ENCODE results near the gene NKAIN2.

Gene NKAIN2

DNA sequence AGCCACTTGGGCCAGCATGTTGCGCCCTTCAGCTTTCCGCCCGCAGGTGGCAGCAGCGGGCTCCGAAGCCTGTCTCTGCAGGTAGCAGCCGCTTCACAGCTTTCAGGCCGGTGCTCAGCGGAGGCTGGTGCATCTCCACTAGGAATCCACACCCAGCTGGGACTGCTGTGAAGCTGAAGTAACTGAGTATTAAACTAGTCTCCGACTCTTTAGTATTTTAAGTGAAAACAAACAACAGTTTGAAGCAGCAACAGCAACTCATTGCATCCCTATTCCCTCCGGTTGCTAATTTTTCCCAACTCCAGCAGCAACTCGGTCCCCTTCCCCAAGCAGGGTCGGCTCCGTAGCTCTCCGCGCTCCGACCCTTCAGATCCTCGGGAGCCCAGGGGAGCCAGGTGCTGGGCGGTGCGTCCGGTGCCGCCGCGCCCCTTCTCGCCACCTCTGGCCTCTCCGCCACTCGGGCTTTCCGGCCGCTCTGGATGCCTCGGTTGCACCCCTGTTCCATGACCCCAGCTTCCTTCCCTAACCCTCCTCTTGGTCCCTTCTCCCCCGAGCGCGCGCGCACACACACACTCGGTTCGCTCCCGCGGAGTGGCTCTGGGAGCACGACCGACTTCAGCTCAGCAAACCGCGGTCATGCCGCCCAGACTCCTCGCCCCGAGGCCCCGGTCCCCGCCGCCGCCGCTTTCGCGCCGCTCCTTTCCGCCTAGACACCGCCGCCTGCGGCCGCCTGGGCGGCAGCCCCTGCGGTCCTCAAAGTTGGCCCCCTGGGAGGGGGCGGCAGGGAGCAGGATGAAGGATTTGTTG, 765 bp upstream of the NKAIN2 start:
- no peak overlapping the region for H4K12ac ChIP-seq (ENCODE audit: low read depth, low read length)
- no peak overlapping the region for H3K18ac ChIP-seq (ENCODE audit: low read length)
- H4K91ac ChIP-seq (ENCODE audit: low read depth, low read length), result no peak overlapping the region
- H2BK120ac ChIP-seq (ENCODE audit: insufficient read depth, low read length, poor library complexity), result no peak overlapping the region
- no peak overlapping the region for H3K14ac ChIP-seq (ENCODE audit: low read length)
- no peak overlapping the region for H2BK12ac ChIP-seq (ENCODE audit: low read length)
- peaks cover 15% of the 10 kb centered on the region for H3K27me3 ChIP-seq (ENCODE audit: insufficient read depth, low read length)
- H2BK5ac ChIP-seq (ENCODE audit: low read depth, low read length, poor library complexity), result no peak overlapping the region
- H3K4ac ChIP-seq (ENCODE audit: low read depth, low read length), result no peak overlapping the region
- H4K8ac ChIP-seq (ENCODE audit: low read depth, low read length), result no peak overlapping the region
- H3K36me3 ChIP-seq (ENCODE audit: control insufficient read depth in 1 of 2, insufficient read depth in 2 of 2, low read length in 2 of 2), result no peaks in the 10 kb centered on the region
- no peak overlapping the region for H2AK5ac ChIP-seq (ENCODE audit: low read length)
- no CpG with 5 or more reads among the region's 61 CpGs for WGBS (ENCODE audit: extremely low coverage, insufficient coverage, insufficient read length)
- peak overlapping the region; percentile 97 for H3K4me2 ChIP-seq (ENCODE audit: low read length)
- H2AFZ ChIP-seq (ENCODE audit: insufficient read depth, low read length, poor library complexity), result no peak overlapping the region
- peak; percentile 89 to 94 for DNase-seq
- H3K27ac ChIP-seq (ENCODE audit: low read depth, low read length), result no peak overlapping the region
- no peaks in the 10 kb centered on the region for H3K79me1 ChIP-seq (ENCODE audit: low read length)
- H3K4me3 ChIP-seq (ENCODE audit: low read depth, low read length), result peak overlapping the region; percentile 64
- H3K9ac ChIP-seq (ENCODE audit: low read length), result no peak overlapping the region
- no peaks in the 10 kb centered on the region for H3K9me3 ChIP-seq (ENCODE audit: insufficient read depth, low read depth, low read length)
- H3K79me2 ChIP-seq (ENCODE audit: control insufficient read depth, insufficient read depth, low read length, poor library complexity), result no peaks in the 10 kb centered on the region
- no peak overlapping the region for H3K23ac ChIP-seq (ENCODE audit: low read length)
- H3K4me1 ChIP-seq (ENCODE audit: control insufficient read depth in 1 of 2, insufficient read depth in 2 of 2, low read length in 2 of 2), result peaks cover 5 to 9% of the 10 kb centered on the region in 2 experiments

DNA sequence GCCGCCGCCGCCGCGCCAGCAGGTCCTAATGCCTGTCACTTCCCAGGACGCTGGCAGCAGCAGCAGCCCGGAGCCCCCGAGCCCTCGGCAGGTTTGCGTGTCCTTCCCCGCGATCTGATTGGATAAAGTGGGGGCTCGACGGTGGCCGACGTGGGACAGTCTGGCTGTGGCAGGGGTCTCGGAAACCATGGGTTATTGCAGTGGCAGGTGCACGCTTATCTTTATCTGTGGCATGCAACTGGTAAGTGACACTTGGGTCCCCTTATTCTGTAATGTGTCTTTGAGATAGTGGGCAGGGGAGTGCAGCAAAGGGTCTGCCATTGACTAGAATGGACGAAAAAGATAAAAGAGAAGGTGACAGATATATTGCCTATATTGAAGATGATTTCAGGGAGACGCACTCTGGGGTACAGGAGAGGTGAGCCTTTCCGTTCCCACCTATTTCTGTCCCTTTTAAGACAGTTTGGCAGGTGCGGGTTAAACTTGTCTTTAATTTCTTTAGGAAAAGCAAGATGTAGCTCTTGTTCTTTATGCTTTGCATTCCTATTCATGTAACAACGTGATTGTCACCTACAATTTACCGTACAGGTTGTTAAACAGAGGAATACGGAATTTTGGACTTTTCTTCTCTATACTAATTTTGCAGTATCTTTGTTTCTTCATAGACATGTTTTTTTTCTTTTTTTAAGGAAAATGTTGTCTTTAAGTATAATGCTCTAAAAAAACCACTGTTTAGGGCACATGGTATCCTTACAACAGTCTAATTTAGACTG, 535 bp downstream of the NKAIN2 start:
- no peak overlapping the region for H3K4ac ChIP-seq (ENCODE audit: low read depth, low read length)
- H3K18ac ChIP-seq (ENCODE audit: low read length), result no peak overlapping the region
- H3K14ac ChIP-seq (ENCODE audit: low read length), result no peak overlapping the region
- no peak overlapping the region for H4K12ac ChIP-seq (ENCODE audit: low read depth, low read length)
- no peaks in the 10 kb centered on the region for H3K79me1 ChIP-seq (ENCODE audit: low read length)
- no CpG with 5 or more reads among the region's 25 CpGs for WGBS (ENCODE audit: extremely low coverage, insufficient coverage, insufficient read length)
- no peak overlapping the region for H2AK5ac ChIP-seq (ENCODE audit: low read length)
- H3K36me3 ChIP-seq (ENCODE audit: control insufficient read depth in 1 of 2, insufficient read depth in 2 of 2, low read length in 2 of 2), result no peaks in the 10 kb centered on the region
- H3K27ac ChIP-seq (ENCODE audit: low read depth, low read length), result no peak overlapping the region
- H3K27me3 ChIP-seq (ENCODE audit: insufficient read depth, low read length), result peaks cover 15% of the 10 kb centered on the region
- H3K4me1 ChIP-seq (ENCODE audit: control insufficient read depth in 1 of 2, insufficient read depth in 2 of 2, low read length in 2 of 2), result peaks cover 5 to 9% of the 10 kb centered on the region in 2 experiments
- no peak overlapping the region for H3K9ac ChIP-seq (ENCODE audit: low read length)
- H2BK5ac ChIP-seq (ENCODE audit: low read depth, low read length, poor library complexity), result no peak overlapping the region
- H4K91ac ChIP-seq (ENCODE audit: low read depth, low read length), result no peak overlapping the region
- no peak overlapping the region for H2BK120ac ChIP-seq (ENCODE audit: insufficient read depth, low read length, poor library complexity)
- no peaks in the 10 kb centered on the region for H3K79me2 ChIP-seq (ENCODE audit: control insufficient read depth, insufficient read depth, low read length, poor library complexity)
- H3K4me2 ChIP-seq (ENCODE audit: low read length), result peak overlapping the region; percentile 97
- no peak overlapping the region for H3K23ac ChIP-seq (ENCODE audit: low read length)
- no peak overlapping the region for H2BK12ac ChIP-seq (ENCODE audit: low read length)
- H2AFZ ChIP-seq (ENCODE audit: insufficient read depth, low read length, poor library complexity), result peak overlapping the region; percentile 45
- no peaks in the 10 kb centered on the region for H3K9me3 ChIP-seq (ENCODE audit: insufficient read depth, low read depth, low read length)
- H4K8ac ChIP-seq (ENCODE audit: low read depth, low read length), result no peak overlapping the region
- peak overlapping the region; percentile 64 for H3K4me3 ChIP-seq (ENCODE audit: low read depth, low read length)
- DNase-seq, result no peak

DNA sequence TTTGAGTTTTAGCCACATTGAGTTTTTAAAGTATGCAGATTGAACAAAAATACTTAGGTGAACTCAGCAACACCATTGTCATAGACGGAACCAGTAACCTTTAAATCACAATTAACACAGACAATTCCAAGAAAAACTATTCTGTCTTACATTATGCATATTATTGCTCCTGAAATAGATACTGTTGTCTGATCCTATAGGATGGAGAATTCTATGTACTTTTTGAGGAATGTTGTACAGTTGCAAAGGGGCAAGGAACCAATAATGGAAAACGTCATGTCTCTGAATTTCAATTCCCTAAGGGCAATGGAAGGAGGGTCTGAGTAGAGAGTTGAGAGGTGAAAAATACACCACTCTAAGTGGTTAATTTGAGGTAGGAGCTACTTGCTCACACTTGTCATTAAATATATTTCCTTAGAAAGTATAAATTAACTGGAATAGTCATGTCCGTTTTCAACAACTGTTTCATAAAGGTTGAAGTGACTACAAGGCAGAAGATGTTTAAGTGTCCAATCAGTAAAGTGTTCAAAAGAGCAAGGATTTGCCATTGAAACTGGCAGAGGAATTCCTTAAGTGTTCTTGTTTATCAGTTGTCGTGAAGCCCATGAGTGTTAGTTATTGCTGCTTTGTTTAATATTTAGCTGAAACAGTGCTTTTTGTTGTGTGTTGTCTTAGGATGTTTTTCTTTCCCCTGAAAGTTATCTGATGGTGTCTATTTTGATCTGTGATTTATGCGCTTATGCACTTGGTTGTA, 1.3 kb downstream of the NKAIN2 start:
- Histone ChIP-seq H3K36me3 (ENCODE audit: control insufficient read depth in 1 of 2, insufficient read depth in 2 of 2, low read length in 2 of 2) (no peaks in the 10 kb centered on the region), H2AK5ac (ENCODE audit: low read length) (no peak overlapping the region), H2BK12ac (ENCODE audit: low read length) (no peak overlapping the region), H3K9me3 (ENCODE audit: insufficient read depth, low read depth, low read length) (no peaks in the 10 kb centered on the region), H3K18ac (ENCODE audit: low read length) (no peak overlapping the region), H4K91ac (ENCODE audit: low read depth, low read length) (no peak overlapping the region), H4K8ac (ENCODE audit: low read depth, low read length) (no peak overlapping the region), H3K27ac (ENCODE audit: low read depth, low read length) (no peak overlapping the region), H3K4me2 (ENCODE audit: low read length) (no peak overlapping the region), H3K9ac (ENCODE audit: low read length) (no peak overlapping the region), H3K4ac (ENCODE audit: low read depth, low read length) (no peak overlapping the region), H3K79me2 (ENCODE audit: control insufficient read depth, insufficient read depth, low read length, poor library complexity) (no peaks in the 10 kb centered on the region), H3K79me1 (ENCODE audit: low read length) (no peaks in the 10 kb centered on the region), H4K12ac (ENCODE audit: low read depth, low read length) (no peak overlapping the region), H2AFZ (ENCODE audit: insufficient read depth, low read length, poor library complexity) (no peak overlapping the region), H3K4me1 (ENCODE audit: control insufficient read depth in 1 of 2, insufficient read depth in 2 of 2, low read length in 2 of 2) (peaks cover 5 to 9% of the 10 kb centered on the region in 2 experiments), H3K14ac (ENCODE audit: low read length) (no peak overlapping the region), H3K23ac (ENCODE audit: low read length) (no peak overlapping the region), H2BK5ac (ENCODE audit: low read depth, low read length, poor library complexity) (no peak overlapping the region), H2BK120ac (ENCODE audit: insufficient read depth, low read length, poor library complexity) (no peak overlapping the region), H3K27me3 (ENCODE audit: insufficient read depth, low read length) (peaks cover 15% of the 10 kb centered on the region), H3K4me3 (ENCODE audit: low read depth, low read length) (no peak overlapping the region)
- WGBS (ENCODE audit: extremely low coverage, insufficient coverage, insufficient read length), result no CpG with 5 or more reads among the region's 5 CpGs
- DNase-seq, result no peak

DNA sequence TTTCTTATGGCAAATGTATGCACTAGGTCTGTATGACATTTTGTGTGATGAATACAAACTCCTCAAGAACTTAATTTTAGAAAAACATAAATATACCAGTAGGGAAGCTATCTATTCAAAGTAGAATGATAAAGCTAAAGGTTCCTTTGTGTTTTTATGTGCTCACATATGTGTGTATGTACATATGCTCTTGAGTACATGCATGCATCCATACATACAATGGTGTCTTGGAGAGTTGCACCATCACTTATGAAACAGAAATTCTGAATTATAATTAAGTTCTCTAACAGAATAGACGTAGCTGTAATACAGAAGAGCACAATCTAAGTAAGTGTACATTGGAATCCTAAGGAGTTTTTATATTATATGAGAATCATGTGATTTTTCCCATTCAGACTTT, 2.3 kb downstream of the NKAIN2 start:
- Histone ChIP-seq H3K4me3 (ENCODE audit: low read depth, low read length) (no peak overlapping the region), H3K27me3 (ENCODE audit: insufficient read depth, low read length) (peaks cover 15% of the 10 kb centered on the region), H2BK12ac (ENCODE audit: low read length) (no peak overlapping the region), H3K4ac (ENCODE audit: low read depth, low read length) (no peak overlapping the region), H4K91ac (ENCODE audit: low read depth, low read length) (no peak overlapping the region), H3K36me3 (ENCODE audit: control insufficient read depth in 1 of 2, insufficient read depth in 2 of 2, low read length in 2 of 2) (no peaks in the 10 kb centered on the region), H3K79me2 (ENCODE audit: control insufficient read depth, insufficient read depth, low read length, poor library complexity) (no peaks in the 10 kb centered on the region), H3K27ac (ENCODE audit: low read depth, low read length) (no peak overlapping the region), H3K4me2 (ENCODE audit: low read length) (no peak overlapping the region), H2AFZ (ENCODE audit: insufficient read depth, low read length, poor library complexity) (no peak overlapping the region), H3K14ac (ENCODE audit: low read length) (no peak overlapping the region), H3K9ac (ENCODE audit: low read length) (no peak overlapping the region), H3K23ac (ENCODE audit: low read length) (no peak overlapping the region), H3K18ac (ENCODE audit: low read length) (no peak overlapping the region), H2BK120ac (ENCODE audit: insufficient read depth, low read length, poor library complexity) (no peak overlapping the region), H3K4me1 (ENCODE audit: control insufficient read depth in 1 of 2, insufficient read depth in 2 of 2, low read length in 2 of 2) (peaks cover 5 to 9% of the 10 kb centered on the region in 2 experiments), H4K8ac (ENCODE audit: low read depth, low read length) (no peak overlapping the region), H3K9me3 (ENCODE audit: insufficient read depth, low read depth, low read length) (no peaks in the 10 kb centered on the region), H2AK5ac (ENCODE audit: low read length) (no peak overlapping the region), H2BK5ac (ENCODE audit: low read depth, low read length, poor library complexity) (no peak overlapping the region), H3K79me1 (ENCODE audit: low read length) (no peaks in the 10 kb centered on the region), H4K12ac (ENCODE audit: low read depth, low read length) (no peak overlapping the region)
- no CpG with 5 or more reads among the region's 1 CpG for WGBS (ENCODE audit: extremely low coverage, insufficient coverage, insufficient read length)
- no peak for DNase-seq
